Measurements from ENCODE around the gene MORC4. TPM values are rescaled to one million over a fixed set of nuclear protein-coding genes. Genes with fewer than 3 reads are reported as not detected.
A peak's percentile ranks its signal among the peaks of the same experiment; 100 is the strongest.

MORC4 gene
- total and polyA plus RNA-seq, 2 donors from 2014 or later = 8.2 to 12.6 TPM

GRCh38 chrX:106931831-106932491 lies 68.1 kb downstream of the MORC4 start:
- TF ChIP-seq CTCF (IDR thresholded peaks at IDR 0.05; ENCODE audit: borderline replicate concordance, extremely low read depth, insufficient read depth) = no peak
- Histone ChIP-seq H3K9me3 (ENCODE audit: control insufficient read depth in 2 of 3, insufficient read depth in 1 of 3, low read length in 3 of 3) (no peaks in the 10 kb centered on the region), H3K4me3 (ENCODE audit: low read length in 3 of 3) (peak overlapping the region in 2 of 3 donors; percentile 13 to 73), H3K36me3 (ENCODE audit: control insufficient read depth in 2 of 3, insufficient read depth in 3 of 3, low read length in 3 of 3) (peaks cover 0 to 4% (median 0%) of the 10 kb centered on the region in 3 donors), H3K27ac (ENCODE audit: low read depth in 2 of 2, low read length in 2 of 2) (peak overlapping the region in 1 of 2 donors; percentile 58), H3K27me3 (ENCODE audit: control insufficient read depth, insufficient read depth, low read length) (no peaks in the 10 kb centered on the region), H3K4me1 (ENCODE audit: control insufficient read depth in 2 of 3, insufficient read depth in 2 of 3, low read depth in 1 of 3, low read length in 3 of 3) (peaks cover 0 to 2% (median 0%) of the 10 kb centered on the region in 3 donors), H3K9ac (ENCODE audit: low read length in 3 of 3) (no peak overlapping the region)
- DNase-seq (no peak), FAIRE-seq (no peak)
- intact Hi-C loops (cut with DNase I) = no loop called here

GRCh38 chrX:106928227-106928626 lies 71.8 kb downstream of the MORC4 start:
- Histone ChIP-seq H3K4me1 (ENCODE audit: control insufficient read depth in 2 of 3, insufficient read depth in 2 of 3, low read depth in 1 of 3, low read length in 3 of 3) (peaks cover 0 to 1% (median 0%) of the 10 kb centered on the region in 3 donors), H3K27me3 (ENCODE audit: control insufficient read depth, insufficient read depth, low read length) (no peaks in the 10 kb centered on the region), H3K27ac (ENCODE audit: low read depth in 2 of 2, low read length in 2 of 2) (peak overlapping the region; percentile 43 to 53), H3K4me3 (ENCODE audit: low read length in 3 of 3) (peak overlapping the region in 2 of 3 donors; percentile 73 to 83), H3K36me3 (ENCODE audit: control insufficient read depth in 2 of 3, insufficient read depth in 3 of 3, low read length in 3 of 3) (peaks cover 0 to 4% (median 0%) of the 10 kb centered on the region in 3 donors), H3K9ac (ENCODE audit: low read length in 3 of 3) (peak overlapping the region in 1 of 3 donors; percentile 63), H3K9me3 (ENCODE audit: control insufficient read depth in 2 of 3, insufficient read depth in 1 of 3, low read length in 3 of 3) (no peaks in the 10 kb centered on the region)
- no peak for TF ChIP-seq CTCF (IDR thresholded peaks at IDR 0.05; ENCODE audit: borderline replicate concordance, extremely low read depth, insufficient read depth)
- DNase-seq = no peak
- no peak for FAIRE-seq
- intact Hi-C loops (cut with DNase I) = no loop called here

DNA sequence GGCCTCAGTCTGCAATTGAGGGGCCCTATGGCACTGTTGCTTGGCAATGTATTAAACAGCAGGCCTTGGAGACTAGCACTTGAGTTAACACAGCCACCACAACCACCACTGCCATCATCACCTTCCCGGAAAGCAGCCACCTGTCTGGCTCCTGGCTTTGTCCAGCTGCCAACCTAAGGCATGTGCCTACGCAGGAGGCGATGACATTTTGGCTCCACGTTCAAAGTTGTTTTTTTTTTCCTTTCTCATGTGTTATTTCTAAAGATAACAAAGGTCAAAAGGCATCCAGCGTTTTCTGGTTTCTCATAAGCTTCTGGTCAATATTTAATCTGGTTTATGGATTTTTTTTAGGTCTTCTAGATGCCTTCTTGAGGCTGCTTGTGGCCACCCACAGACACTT lies 72.3 kb downstream of the MORC4 start:
- Histone ChIP-seq H3K9me3 (ENCODE audit: control insufficient read depth in 2 of 3, insufficient read depth in 1 of 3, low read length in 3 of 3) (no peaks in the 10 kb centered on the region), H3K4me3 (ENCODE audit: low read length in 3 of 3) (peak overlapping the region in 1 of 3 donors; percentile 73), H3K9ac (ENCODE audit: low read length in 3 of 3) (peak overlapping the region in 1 of 3 donors; percentile 63), H3K4me1 (ENCODE audit: control insufficient read depth in 2 of 3, insufficient read depth in 2 of 3, low read depth in 1 of 3, low read length in 3 of 3) (no peaks in the 10 kb centered on the region), H3K27me3 (ENCODE audit: control insufficient read depth, insufficient read depth, low read length) (no peaks in the 10 kb centered on the region), H3K27ac (ENCODE audit: low read depth in 2 of 2, low read length in 2 of 2) (no peak overlapping the region), H3K36me3 (ENCODE audit: control insufficient read depth in 2 of 3, insufficient read depth in 3 of 3, low read length in 3 of 3) (peaks cover 0 to 4% (median 0%) of the 10 kb centered on the region in 3 donors)
- no peak for FAIRE-seq
- no peak for DNase-seq
- TF ChIP-seq CTCF (IDR thresholded peaks at IDR 0.05; ENCODE audit: borderline replicate concordance, extremely low read depth, insufficient read depth) = no peak
- intact Hi-C loops (cut with DNase I) = no loop called here
